Measurements from ENCODE around the gene COL8A2.

COL8A2 gene

DNA sequence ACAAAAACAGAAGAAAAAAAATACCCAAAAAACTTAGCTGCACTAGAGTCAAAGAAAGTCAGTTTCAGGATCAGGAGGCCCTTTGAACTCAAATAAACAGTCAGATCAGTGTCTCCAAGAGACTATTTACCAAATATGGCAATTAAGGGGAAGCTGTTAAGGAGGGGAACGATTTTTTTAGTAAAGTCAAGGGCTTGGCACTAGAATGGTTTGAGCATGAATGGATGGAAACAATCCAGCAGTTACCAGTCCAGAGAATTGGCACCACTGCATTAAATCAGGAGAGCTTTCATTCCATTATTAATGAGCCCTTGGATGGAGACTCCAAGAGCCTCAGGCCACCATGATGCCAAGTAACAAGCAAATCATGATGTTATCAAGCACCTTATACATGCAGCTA, 17.1 kb upstream of the COL8A2 start:
- Histone ChIP-seq H3K27me3 (ENCODE audit: insufficient read depth, poor library complexity, severe bottlenecking) (no peaks in the 10 kb centered on the region), H3K27ac (replicated peaks) (no peak overlapping the region), H3K4me3 (replicated peaks; ENCODE audit: insufficient read depth, low read length) (no peak overlapping the region)
- no peak for DNase-seq (ENCODE audit: low read depth in 1 of 2, low spot score in 1 of 2)
- TF ChIP-seq, protein P1, sequence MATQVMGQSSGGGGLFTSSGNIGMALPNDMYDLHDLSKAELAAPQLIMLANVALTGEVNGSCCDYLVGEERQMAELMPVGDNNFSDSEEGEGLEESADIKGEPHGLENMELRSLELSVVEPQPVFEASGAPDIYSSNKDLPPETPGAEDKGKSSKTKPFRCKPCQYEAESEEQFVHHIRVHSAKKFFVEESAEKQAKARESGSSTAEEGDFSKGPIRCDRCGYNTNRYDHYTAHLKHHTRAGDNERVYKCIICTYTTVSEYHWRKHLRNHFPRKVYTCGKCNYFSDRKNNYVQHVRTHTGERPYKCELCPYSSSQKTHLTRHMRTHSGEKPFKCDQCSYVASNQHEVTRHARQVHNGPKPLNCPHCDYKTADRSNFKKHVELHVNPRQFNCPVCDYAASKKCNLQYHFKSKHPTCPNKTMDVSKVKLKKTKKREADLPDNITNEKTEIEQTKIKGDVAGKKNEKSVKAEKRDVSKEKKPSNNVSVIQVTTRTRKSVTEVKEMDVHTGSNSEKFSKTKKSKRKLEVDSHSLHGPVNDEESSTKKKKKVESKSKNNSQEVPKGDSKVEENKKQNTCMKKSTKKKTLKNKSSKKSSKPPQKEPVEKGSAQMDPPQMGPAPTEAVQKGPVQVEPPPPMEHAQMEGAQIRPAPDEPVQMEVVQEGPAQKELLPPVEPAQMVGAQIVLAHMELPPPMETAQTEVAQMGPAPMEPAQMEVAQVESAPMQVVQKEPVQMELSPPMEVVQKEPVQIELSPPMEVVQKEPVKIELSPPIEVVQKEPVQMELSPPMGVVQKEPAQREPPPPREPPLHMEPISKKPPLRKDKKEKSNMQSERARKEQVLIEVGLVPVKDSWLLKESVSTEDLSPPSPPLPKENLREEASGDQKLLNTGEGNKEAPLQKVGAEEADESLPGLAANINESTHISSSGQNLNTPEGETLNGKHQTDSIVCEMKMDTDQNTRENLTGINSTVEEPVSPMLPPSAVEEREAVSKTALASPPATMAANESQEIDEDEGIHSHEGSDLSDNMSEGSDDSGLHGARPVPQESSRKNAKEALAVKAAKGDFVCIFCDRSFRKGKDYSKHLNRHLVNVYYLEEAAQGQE (IDR thresholded peaks at IDR 0.05; ENCODE audit: insufficient replicate concordance, low read depth), result no peak
- no peak for TF ChIP-seq POLR2AphosphoS5 (IDR thresholded peaks at IDR 0.05; ENCODE audit: low read depth)
- TF ChIP-seq, protein P2, sequence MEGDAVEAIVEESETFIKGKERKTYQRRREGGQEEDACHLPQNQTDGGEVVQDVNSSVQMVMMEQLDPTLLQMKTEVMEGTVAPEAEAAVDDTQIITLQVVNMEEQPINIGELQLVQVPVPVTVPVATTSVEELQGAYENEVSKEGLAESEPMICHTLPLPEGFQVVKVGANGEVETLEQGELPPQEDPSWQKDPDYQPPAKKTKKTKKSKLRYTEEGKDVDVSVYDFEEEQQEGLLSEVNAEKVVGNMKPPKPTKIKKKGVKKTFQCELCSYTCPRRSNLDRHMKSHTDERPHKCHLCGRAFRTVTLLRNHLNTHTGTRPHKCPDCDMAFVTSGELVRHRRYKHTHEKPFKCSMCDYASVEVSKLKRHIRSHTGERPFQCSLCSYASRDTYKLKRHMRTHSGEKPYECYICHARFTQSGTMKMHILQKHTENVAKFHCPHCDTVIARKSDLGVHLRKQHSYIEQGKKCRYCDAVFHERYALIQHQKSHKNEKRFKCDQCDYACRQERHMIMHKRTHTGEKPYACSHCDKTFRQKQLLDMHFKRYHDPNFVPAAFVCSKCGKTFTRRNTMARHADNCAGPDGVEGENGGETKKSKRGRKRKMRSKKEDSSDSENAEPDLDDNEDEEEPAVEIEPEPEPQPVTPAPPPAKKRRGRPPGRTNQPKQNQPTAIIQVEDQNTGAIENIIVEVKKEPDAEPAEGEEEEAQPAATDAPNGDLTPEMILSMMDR (IDR thresholded peaks at IDR 0.05; ENCODE audit: insufficient read depth, low read length), result no peak
- TF ChIP-seq GABPA (IDR thresholded peaks at IDR 0.05; ENCODE audit: low read depth), result no peak
- TF ChIP-seq SPI1 (IDR thresholded peaks at IDR 0.05; ENCODE audit: borderline replicate concordance, low read depth), result no peak

DNA sequence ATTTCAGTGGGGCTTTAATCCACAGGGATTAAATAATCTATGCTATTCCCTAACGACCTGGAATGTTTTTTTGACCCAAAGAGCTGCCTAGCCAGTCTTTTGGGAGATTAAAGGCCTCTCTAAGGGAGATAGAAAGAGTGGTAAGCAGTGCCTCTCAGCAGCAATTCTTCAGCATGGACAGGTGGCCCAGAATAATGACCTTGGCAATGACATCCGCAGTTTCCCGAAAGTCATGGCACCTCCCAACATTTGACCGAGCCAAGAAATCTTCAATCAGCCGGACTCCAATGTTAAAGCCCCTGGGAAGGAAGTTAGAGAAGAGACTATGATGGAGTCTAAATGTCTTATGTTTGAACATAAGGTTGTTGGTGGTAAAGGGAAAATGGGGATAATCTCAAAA, 14.5 kb upstream of the COL8A2 start:
- Histone ChIP-seq H3K27ac (replicated peaks) (no peak overlapping the region), H3K27me3 (ENCODE audit: insufficient read depth, poor library complexity, severe bottlenecking) (no peaks in the 10 kb centered on the region), H3K4me3 (replicated peaks; ENCODE audit: insufficient read depth, low read length) (no peak overlapping the region)
- TF ChIP-seq SPI1 (IDR thresholded peaks at IDR 0.05; ENCODE audit: borderline replicate concordance, low read depth) (no peak), POLR2AphosphoS5 (IDR thresholded peaks at IDR 0.05; ENCODE audit: low read depth) (no peak), GABPA (IDR thresholded peaks at IDR 0.05; ENCODE audit: low read depth) (no peak)
- TF ChIP-seq, protein P1 (IDR thresholded peaks at IDR 0.05; ENCODE audit: insufficient replicate concordance, low read depth), result no peak
- TF ChIP-seq, protein P2 (IDR thresholded peaks at IDR 0.05; ENCODE audit: insufficient read depth, low read length), result no peak
- no peak for DNase-seq (ENCODE audit: low read depth in 1 of 2, low spot score in 1 of 2)

DNA sequence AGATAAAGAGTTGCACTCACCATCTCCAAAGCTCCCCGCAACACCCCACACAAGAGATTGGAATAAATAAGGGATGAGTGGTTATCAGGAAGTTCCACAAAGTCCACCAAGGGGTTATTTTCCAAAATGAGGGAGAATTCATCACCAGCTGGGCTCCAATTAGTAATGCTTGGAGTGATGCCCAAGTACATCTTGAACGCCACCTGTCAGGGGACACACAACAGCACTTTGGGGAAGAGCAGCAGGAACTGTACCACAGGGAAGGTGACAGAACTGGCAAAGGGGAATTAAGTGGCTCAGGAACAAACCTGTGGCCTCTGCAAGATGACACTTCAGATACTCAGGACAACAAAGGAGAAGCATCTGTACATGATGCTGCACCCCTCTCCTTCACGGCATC, 12.8 kb upstream of the COL8A2 start:
- no peak for DNase-seq (ENCODE audit: low read depth in 1 of 2, low spot score in 1 of 2)
- no peak for TF ChIP-seq SPI1 (IDR thresholded peaks at IDR 0.05; ENCODE audit: borderline replicate concordance, low read depth)
- TF ChIP-seq, protein P2 (IDR thresholded peaks at IDR 0.05; ENCODE audit: insufficient read depth, low read length), result no peak
- TF ChIP-seq, protein P1 (IDR thresholded peaks at IDR 0.05; ENCODE audit: insufficient replicate concordance, low read depth), result no peak
- no peak for TF ChIP-seq POLR2AphosphoS5 (IDR thresholded peaks at IDR 0.05; ENCODE audit: low read depth)
- TF ChIP-seq GABPA (IDR thresholded peaks at IDR 0.05; ENCODE audit: low read depth), result no peak
- H3K27me3 ChIP-seq (ENCODE audit: insufficient read depth, poor library complexity, severe bottlenecking), result no peaks in the 10 kb centered on the region
- no peak overlapping the region for H3K4me3 ChIP-seq (replicated peaks; ENCODE audit: insufficient read depth, low read length)
- H3K27ac ChIP-seq (replicated peaks), result no peak overlapping the region
